ENCODE measurements around the gene NDUFAF3.
A peak's percentile ranks its signal among the peaks of the same experiment; 100 is the strongest.

NDUFAF3 gene

DNA sequence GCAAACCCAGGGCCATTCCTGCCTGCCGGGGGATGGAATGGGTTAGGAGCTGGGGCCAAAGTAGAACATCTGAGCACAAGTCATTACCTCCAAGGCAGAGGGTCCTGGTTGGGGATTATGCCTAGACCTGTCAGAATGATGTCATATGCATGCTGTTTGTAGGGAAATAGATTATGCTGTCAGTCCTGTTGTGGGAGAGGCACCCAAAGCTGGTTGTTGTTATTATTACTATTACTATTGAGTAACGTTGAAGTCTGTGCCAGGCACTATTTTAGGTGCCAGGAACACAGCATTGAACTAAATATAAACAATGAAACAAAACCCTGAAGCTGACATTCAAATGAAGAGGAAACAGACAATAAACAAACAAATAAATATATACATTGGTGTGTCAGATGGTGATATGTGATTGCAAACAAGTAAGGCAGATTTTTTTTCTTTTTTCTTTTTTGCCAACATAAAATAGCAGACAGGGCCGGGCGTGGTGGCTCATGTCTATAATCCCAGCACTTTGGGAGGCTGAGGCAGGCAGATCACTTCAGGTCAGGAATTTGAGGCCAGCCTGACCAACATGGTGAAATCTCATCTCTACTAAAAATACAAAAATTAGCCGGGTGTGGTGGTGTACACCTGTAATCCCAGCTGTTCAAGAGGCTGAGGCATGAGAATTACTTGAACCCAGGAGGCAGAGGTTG lies 29.9 kb upstream of the NDUFAF3 start:
- Mint-ChIP-seq H3K27ac (peak overlapping the region; percentile 73), H3K36me3 (peaks cover 2% of the 10 kb centered on the region), H3K9me3 (ENCODE audit: low read depth) (no peaks in the 10 kb centered on the region), H3K4me3 (peak overlapping the region; percentile 90), H3K27me3 (no peaks in the 10 kb centered on the region), H3K4me1 (ENCODE audit: low read depth) (peaks cover 42% of the 10 kb centered on the region)

DNA sequence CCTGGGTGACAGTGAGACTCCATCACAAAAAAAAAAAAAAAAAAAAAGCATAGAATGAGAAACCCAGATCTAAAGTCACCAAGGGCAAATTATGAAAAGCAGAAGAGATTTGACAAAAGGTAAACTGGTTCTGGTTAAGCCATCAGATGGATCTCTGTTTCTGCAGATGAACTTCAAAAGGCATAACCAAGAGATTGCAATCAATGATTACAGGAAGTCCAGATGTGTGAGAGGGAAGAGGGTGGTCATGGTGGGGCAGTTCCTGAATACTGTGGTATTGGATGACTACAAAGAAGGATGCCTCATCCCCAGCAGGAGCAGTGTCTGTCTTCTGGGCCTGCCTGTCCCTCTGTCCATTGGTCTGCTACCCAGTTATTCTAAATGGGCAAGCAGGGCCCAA lies 28.1 kb upstream of the NDUFAF3 start:
- H3K4me1 Mint-ChIP-seq (ENCODE audit: low read depth): peaks cover 32% of the 10 kb centered on the region
- H3K36me3 Mint-ChIP-seq: peaks cover 2% of the 10 kb centered on the region
- no peak overlapping the region for H3K4me3 Mint-ChIP-seq
- no peaks in the 10 kb centered on the region for H3K9me3 Mint-ChIP-seq (ENCODE audit: low read depth)
- H3K27ac Mint-ChIP-seq: peak overlapping the region; percentile 34
- no peaks in the 10 kb centered on the region for H3K27me3 Mint-ChIP-seq

DNA sequence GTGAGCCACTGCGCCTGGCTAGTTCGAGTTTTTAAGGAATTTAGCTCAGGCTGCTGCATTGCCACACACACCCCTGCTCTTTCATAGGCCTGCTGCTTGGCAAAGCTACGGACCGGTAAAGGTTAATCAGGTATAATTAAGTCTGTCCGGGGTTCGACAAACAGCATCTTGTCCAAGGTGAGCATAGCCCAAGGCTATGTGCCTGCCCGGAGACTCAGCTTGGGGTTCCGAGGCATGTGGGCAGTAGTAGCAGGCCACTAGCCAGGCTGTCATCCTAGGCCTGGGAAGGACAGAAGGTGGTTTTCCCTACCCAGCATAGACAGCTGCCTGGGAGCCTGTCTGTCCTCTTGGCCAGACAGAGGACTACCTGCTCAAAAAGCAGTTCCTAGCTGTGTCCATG lies 25.3 kb upstream of the NDUFAF3 start:
- H3K27ac Mint-ChIP-seq: no peak overlapping the region
- H3K9me3 Mint-ChIP-seq (ENCODE audit: low read depth): no peaks in the 10 kb centered on the region
- peaks cover 2% of the 10 kb centered on the region for H3K36me3 Mint-ChIP-seq
- no peak overlapping the region for H3K4me3 Mint-ChIP-seq
- peaks cover 16% of the 10 kb centered on the region for H3K4me1 Mint-ChIP-seq (ENCODE audit: low read depth)
- no peaks in the 10 kb centered on the region for H3K27me3 Mint-ChIP-seq

DNA sequence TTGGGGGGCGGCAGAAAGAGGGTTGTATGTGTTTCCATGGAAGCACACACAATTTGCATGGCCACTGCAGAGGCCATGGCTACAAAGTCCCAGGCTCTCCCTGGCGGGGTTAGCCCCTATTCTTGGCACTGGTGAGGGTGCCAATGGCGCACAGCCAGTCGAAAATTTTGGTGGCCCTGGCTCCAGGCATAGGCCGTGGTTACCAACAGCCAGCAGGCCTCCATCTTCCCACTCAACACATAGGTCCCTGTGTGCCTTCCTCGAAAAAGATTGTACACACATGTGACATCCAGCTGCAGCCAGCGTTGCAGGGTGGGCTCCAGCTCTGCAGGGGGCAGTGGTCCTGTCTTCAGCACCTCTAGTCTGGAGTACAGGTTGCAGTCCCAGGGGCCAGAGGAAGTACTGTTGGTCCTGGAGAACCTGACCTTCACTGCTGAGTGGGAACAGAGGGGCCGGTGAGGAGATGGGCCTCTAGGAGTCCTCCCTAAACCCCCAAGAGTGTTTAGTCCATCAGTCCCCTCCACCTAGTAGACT lies 24.8 kb upstream of the NDUFAF3 start:
- no peaks in the 10 kb centered on the region for H3K9me3 Mint-ChIP-seq (ENCODE audit: low read depth)
- no peak overlapping the region for H3K27ac Mint-ChIP-seq
- H3K27me3 Mint-ChIP-seq: no peaks in the 10 kb centered on the region
- no peak overlapping the region for H3K4me3 Mint-ChIP-seq
- H3K36me3 Mint-ChIP-seq: no peaks in the 10 kb centered on the region
- peaks cover 11% of the 10 kb centered on the region for H3K4me1 Mint-ChIP-seq (ENCODE audit: low read depth)

DNA sequence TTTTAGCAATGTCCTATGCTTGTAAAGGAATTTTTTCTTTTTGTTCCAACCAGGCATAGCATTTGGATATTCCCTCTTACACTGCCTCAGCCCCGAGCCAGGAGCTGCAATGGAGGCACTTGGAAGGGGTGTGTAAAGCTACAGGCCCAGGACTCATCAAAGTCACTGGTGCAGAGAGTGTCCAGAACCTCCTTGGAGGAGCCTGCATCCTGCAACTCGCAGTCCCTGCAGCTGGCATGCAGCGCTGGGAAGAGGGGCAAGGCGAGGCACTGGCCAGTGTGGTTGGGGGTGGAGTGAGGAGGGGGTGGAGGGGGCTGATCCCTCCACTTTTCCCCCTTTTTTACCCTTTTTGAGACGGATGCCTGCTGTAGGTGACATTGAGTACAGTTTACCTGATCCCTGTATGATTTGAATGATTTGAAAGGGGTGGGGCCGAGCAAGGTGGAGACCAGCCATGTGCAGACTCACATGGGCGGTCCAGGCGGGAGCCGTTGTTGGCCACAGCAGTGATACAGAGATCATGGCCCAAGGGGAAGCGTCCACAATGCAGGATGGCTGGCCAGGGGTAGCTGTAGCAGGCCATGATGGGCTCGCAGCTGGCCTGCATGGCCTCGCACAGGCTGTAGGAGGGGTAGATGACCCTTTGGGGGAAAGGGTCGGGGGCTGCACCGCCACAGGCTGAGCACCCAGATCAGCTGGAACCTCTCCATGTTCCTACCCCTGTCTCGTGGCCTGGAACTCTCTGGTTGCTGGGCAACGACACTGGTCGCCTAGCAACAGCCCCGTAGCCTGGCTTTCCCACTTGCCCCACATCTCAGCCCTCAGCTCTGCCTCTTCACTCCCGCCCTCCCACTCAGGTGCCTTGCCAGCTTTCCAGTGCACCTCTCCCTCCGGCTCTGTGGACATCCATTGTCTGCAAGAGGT lies 23.9 kb upstream of the NDUFAF3 start:
- Mint-ChIP-seq H3K27me3 (no peaks in the 10 kb centered on the region), H3K4me3 (no peak overlapping the region), H3K4me1 (ENCODE audit: low read depth) (peaks cover 11% of the 10 kb centered on the region), H3K36me3 (no peaks in the 10 kb centered on the region), H3K27ac (no peak overlapping the region), H3K9me3 (ENCODE audit: low read depth) (no peaks in the 10 kb centered on the region)

DNA sequence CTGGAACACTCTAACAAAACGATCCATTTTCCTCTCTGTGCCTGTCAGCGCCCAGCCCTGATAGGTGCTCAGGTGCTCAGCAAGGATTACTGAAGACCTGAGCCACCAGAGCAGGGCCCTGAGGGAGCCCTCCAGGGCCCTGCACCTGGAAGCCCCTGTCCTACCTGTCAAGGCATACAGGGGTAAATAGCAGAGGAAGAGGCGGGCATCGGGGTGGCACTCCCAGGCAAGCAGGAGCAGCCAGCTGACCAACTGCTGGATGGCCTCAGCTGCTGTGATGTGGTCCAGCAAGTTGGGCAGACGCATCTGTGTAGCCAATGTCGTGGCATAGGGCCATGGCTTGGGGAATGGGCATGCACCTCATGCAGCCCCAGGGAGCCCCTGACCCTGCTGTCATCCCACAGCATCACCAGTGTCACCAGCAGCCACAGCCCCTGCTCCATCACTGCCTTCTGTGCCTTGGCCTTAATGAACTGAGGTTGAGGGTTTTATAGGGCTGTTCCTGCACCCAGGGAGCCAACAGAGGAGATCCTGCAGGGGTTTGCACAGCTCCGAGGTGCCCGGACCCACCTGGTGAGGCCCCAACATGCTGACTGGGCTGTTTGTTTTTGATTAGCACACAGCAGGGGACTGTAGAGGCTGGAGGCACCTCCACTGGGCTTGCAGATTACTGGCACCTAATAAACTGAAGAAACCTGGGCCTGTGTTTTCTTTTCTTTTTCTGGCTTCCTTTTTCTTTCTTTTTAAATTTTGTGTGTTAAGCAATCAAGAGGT lies 22.6 kb upstream of the NDUFAF3 start:
- H3K9me3 Mint-ChIP-seq (ENCODE audit: low read depth): no peaks in the 10 kb centered on the region
- no peaks in the 10 kb centered on the region for H3K36me3 Mint-ChIP-seq
- no peak overlapping the region for H3K4me3 Mint-ChIP-seq
- peaks cover 6% of the 10 kb centered on the region for H3K4me1 Mint-ChIP-seq (ENCODE audit: low read depth)
- H3K27me3 Mint-ChIP-seq: no peaks in the 10 kb centered on the region
- no peak overlapping the region for H3K27ac Mint-ChIP-seq

DNA sequence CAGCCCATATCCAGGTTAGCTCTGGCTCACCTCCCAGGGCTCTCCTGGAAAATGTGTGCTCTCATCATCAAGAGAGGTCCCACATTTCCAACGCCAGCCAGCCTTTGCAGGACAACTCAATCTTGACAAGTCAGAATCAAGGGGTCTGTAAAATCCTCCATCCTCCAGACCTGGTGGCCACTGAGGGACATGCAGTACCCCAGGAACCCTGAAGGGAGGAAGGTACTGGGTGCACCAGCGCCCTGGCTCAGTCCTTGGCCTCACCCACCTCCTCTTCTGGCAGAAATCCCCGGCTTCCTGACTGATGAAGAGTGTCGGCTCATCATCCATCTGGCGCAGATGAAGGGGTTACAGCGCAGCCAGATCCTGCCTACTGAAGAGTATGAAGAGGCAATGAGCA lies 20.8 kb upstream of the NDUFAF3 start:
- H3K27ac Mint-ChIP-seq: peak overlapping the region; percentile 18
- H3K4me3 Mint-ChIP-seq: no peak overlapping the region
- H3K4me1 Mint-ChIP-seq (ENCODE audit: low read depth): peaks cover under 1% of the 10 kb centered on the region
- no peaks in the 10 kb centered on the region for H3K9me3 Mint-ChIP-seq (ENCODE audit: low read depth)
- no peaks in the 10 kb centered on the region for H3K27me3 Mint-ChIP-seq
- no peaks in the 10 kb centered on the region for H3K36me3 Mint-ChIP-seq

DNA sequence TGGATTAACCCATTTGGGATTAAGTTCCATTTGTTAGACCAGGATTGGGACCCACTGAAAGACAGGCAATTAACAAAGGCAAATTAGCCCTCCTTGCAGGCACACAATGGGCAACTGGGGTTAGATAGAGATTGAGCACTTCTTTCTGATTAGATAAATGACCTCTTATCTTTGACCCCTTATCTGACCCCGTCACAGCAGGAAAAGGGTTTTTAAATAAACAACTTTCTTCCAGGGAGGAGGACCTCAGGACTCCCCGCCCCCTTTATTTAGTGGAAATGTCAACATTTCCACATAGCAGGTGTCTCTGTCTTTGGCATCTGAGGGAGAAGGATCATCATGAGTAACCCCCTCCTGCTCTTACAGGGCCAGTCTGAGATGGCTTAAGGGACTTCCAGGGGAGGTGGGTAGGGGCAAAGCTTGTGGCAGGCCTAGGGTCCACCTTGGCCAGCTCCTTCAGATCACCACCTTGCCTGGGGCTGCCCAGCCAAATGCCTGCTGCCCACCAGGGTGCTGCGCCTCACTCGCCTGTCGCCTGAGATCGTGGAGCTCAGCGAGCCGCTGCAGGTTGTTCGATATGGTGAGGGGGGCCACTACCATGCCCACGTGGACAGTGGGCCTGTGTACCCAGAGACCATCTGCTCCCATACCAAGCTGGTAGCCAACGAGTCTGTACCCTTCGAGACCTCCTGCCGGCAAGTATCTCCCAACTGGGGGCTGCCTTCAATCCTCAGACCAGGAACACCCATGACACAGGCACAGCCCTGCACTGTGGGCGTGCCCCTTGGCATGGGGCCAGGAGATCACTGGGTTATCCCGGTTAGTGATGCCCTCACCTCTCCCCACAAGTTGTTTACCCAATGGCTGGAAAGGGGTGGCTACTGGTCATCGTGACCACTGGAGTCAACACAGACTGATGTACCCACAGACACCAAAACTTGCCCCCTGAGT lies 17.3 kb upstream of the NDUFAF3 start:
- Mint-ChIP-seq H3K27me3 (no peaks in the 10 kb centered on the region), H3K36me3 (no peaks in the 10 kb centered on the region), H3K4me3 (no peak overlapping the region), H3K9me3 (ENCODE audit: low read depth) (no peaks in the 10 kb centered on the region), H3K4me1 (ENCODE audit: low read depth) (peaks cover 21% of the 10 kb centered on the region), H3K27ac (no peak overlapping the region)

DNA sequence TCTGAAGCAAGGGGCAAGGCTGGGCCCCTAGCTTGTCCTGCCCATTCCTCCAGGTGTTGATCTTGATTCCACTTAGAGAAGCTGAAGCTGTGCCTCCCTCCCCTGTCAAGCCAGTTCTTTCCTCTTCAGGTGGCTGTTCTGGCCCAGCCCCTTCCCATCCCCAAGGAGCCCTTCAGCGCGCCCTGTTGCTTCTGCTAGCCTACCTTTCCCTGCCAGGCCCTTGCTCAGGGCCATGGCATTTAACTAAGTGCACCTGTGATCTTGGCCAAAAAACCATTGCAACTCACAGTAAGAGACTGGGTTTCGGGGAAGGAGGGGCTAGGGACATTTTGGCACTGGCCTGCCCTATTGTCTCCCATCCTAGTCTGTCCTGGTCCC lies 16.6 kb upstream of the NDUFAF3 start:
- H3K27me3 Mint-ChIP-seq: no peaks in the 10 kb centered on the region
- no peak overlapping the region for H3K4me3 Mint-ChIP-seq
- no peaks in the 10 kb centered on the region for H3K36me3 Mint-ChIP-seq
- H3K27ac Mint-ChIP-seq: no peak overlapping the region
- no peaks in the 10 kb centered on the region for H3K9me3 Mint-ChIP-seq (ENCODE audit: low read depth)
- H3K4me1 Mint-ChIP-seq (ENCODE audit: low read depth): peaks cover 21% of the 10 kb centered on the region

DNA sequence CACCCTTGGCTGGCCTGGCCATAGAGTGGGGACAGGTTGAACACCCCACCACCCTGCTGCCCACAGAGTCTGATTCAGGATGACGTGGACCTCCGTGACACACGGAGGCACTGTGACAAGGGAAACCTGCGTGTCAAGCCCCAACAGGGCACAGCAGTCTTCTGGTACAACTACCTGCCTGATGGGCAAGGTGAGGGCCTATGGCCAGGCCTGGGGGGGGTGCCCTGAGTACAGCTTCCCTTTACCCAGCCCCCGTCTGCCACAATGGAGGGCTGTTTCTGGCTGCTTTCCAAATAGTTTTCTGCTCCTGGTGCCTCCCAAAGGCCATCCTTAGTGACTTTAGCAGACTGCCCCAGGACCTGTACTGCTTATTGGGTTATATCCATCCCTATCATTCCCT lies 15.9 kb upstream of the NDUFAF3 start:
- Mint-ChIP-seq H3K4me3 (peak overlapping the region; percentile 99), H3K27ac (no peak overlapping the region), H3K27me3 (no peaks in the 10 kb centered on the region), H3K36me3 (no peaks in the 10 kb centered on the region), H3K4me1 (ENCODE audit: low read depth) (peaks cover 21% of the 10 kb centered on the region), H3K9me3 (ENCODE audit: low read depth) (no peaks in the 10 kb centered on the region)

DNA sequence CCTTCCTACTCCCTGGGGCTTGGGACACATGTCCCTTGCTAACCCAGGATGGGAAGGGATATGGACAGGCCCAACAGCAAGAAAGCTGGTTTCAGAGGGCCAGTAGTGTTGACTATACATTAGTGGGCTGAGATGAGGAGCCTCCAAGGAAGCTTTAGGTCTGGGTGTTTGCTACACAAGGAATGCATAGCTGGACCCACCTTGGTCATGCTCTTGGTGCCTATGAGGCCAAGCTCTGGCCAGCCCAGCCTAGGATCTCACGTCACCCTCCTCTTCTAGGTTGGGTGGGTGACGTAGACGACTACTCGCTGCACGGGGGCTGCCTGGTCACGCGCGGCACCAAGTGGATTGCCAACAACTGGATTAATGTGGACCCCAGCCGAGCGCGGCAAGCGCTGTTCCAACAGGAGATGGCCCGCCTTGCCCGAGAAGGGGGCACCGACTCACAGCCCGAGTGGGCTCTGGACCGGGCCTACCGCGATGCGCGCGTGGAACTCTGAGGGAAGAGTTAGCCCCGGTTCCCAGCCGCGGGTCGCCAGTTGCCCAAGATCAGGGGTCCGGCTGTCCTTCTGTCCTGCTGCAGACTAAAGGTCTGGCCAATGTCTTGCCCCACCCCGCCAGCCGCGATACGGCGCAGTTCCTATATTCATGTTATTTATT lies 15.4 kb upstream of the NDUFAF3 start:
- Mint-ChIP-seq H3K36me3 (no peaks in the 10 kb centered on the region), H3K9me3 (ENCODE audit: low read depth) (no peaks in the 10 kb centered on the region), H3K27me3 (no peaks in the 10 kb centered on the region), H3K27ac (peak overlapping the region; percentile 100), H3K4me3 (peak overlapping the region; percentile 99), H3K4me1 (ENCODE audit: low read depth) (peaks cover 23% of the 10 kb centered on the region)

DNA sequence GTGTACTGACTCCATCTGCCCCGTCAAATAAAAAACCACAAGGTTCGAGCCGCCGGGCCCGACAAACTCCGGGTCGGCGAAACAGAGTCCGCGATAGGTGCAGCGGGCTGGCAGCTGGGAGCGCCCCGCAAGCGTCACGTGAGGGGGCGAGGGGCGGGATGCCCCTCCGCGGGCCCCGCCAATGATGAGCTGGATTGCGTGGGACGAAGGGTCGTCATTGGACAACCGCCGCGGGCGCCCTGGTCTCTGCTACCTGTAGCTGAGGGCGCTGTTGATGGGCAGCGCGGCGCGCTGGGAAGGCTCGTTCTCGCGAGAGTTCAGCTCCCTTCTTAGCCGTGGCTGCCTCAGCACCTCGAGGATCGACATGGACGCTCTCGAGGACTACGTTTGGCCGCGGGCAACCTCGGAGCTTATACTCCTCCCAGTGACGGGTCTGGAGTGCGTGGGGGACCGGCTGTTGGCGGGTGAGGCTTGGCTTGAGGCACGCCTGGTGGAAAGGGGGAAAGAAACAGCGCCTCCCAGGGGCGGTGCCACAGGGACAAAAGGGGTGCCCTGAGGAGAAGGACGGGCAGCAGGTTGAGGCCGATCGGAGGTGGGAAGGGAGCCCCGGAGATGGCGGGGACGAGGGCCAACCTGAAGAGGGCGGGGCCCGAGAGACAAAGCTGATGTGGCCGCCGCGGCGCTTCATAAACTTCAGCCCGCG lies 14.7 kb upstream of the NDUFAF3 start, which contains the start of gene WDR6:
TSS of gene WDR6 (plus strand) at position 324 of the 703 bp plus-strand sequence. CDS start at position 365, 41 bp downstream.
- Mint-ChIP-seq H3K9me3 (ENCODE audit: low read depth) (no peaks in the 10 kb centered on the region), H3K27ac (peak within 1 kb of the TSS; percentile 100), H3K4me1 (ENCODE audit: low read depth) (peaks cover 28% of the 10 kb centered on the region), H3K27me3 (no peaks in the 10 kb centered on the region), H3K4me3 (peak within 1 kb of the TSS; percentile 99), H3K36me3 (no peaks in the 10 kb centered on the region)

Measured in activated naive CD8-positive, alpha-beta T cell (primary cell).